CD4-positive, alpha-beta T cell treated with Interleukin-1 beta for 1 hour (primary cell): ENCODE results near the gene COA5.
"Not testable (repeated sequence)": the region's sequence is repeated elsewhere in the genome, so short reads cannot be mapped to it uniquely, and the experiment has no call there.

Experiments used
- DNase-seq, 2 donors: peaks; one replicate each; pipeline ENCODE4 v3.0.0-alpha.2; 2020 to 2022

The COA5 gene

GRCh38 chr2:98605076-98605475 lies 3.2 kb downstream of the COA5 start:
- DNase-seq: no peak

- DNase-seq: no peak
Measured at GRCh38 chr2:98604547-98604946, 3.8 kb downstream of the COA5 start.

- DNase-seq: peak in 1 of 2 donors; percentile 18
Measured at GRCh38 chr2:98601532-98602132, 6.7 kb downstream of the COA5 start.

GRCh38 chr2:98598781-98599428 lies 9.4 kb downstream of the COA5 start:
- no peak for DNase-seq

- DNase-seq: not testable (repeated sequence)
Measured at GRCh38 chr2:98594665-98595064, 13.6 kb downstream of the COA5 start.

GRCh38 chr2:98592565-98592964 lies 15.7 kb downstream of the COA5 start:
- DNase-seq: no peak

- no peak for DNase-seq
Measured at GRCh38 chr2:98589489-98589888, 18.8 kb downstream of the COA5 start.

GRCh38 chr2:98588880-98589431 lies 19.4 kb downstream of the COA5 start:
- no peak for DNase-seq

GRCh38 chr2:98586551-98587140 lies 21.7 kb downstream of the COA5 start:
- no peak for DNase-seq

GRCh38 chr2:98585386-98585785 lies 22.9 kb downstream of the COA5 start:
- DNase-seq: no peak

- no peak for DNase-seq
Measured at GRCh38 chr2:98583816-98584618, 24.3 kb downstream of the COA5 start.

GRCh38 chr2:98583276-98583675 lies 25.0 kb downstream of the COA5 start:
- DNase-seq: no peak

GRCh38 chr2:98582523-98582922 lies 25.8 kb downstream of the COA5 start:
- no peak for DNase-seq

- DNase-seq: no peak
Measured at GRCh38 chr2:98580656-98581284, 27.5 kb downstream of the COA5 start.

GRCh38 chr2:98579926-98580325 lies 28.4 kb downstream of the COA5 start:
- DNase-seq: no peak

GRCh38 chr2:98578231-98578630 lies 30.1 kb downstream of the COA5 start:
- DNase-seq: no peak

- no peak for DNase-seq
Measured at GRCh38 chr2:98577313-98577712, 31.0 kb downstream of the COA5 start.

GRCh38 chr2:98576666-98577312 lies 31.5 kb downstream of the COA5 start:
- no peak for DNase-seq

GRCh38 chr2:98573426-98573825 lies 34.9 kb downstream of the COA5 start:
- DNase-seq: no peak

- DNase-seq: no peak
Measured at GRCh38 chr2:98572676-98573075, 35.6 kb downstream of the COA5 start.

- DNase-seq: no peak
Measured at GRCh38 chr2:98572211-98572610, 36.1 kb downstream of the COA5 start.

- DNase-seq: no peak
Measured at GRCh38 chr2:98571796-98572195, 36.5 kb downstream of the COA5 start.
